GM21390 (cell line): ENCODE measurements around the gene HBG2.
A peak's percentile ranks its signal among the peaks of the same experiment; 100 is the strongest.

ENCODE experiments used
- ATAC-seq: cut with Tn5 transposase; IDR thresholded peaks from one replicate; pipeline ENCODE4 v1.9.1; 2021; ENCODE audit not compliant: unreplicated experiment

Gene HBG2

GRCh38 chr11:5231111-5231510 lies 23.5 kb downstream of the HBG2 start:
- ATAC-seq = no peak

- no peak for ATAC-seq
Observed at GRCh38 chr11:5230266-5230665, 24.3 kb downstream of the HBG2 start.

- ATAC-seq = no peak
Observed at GRCh38 chr11:5229796-5230195, 24.8 kb downstream of the HBG2 start.

DNA sequence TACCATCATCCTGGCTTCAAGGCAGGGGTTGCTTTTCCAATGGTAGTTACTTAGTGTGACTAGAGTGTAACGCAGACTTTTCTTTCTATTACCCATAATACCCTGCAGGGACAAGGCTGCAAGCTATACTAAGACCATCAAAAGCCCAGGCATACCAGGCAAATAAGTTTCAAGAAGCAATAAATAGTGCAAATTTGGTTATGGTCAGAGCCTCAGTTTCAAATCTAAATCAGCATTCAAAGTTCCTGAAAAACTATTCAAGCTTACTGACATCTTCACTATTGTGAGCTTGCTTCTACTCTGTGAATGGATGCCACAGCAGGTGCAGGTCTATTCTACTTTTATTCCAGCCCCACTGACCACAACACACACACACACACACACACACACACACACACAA lies 25.2 kb downstream of the HBG2 start:
- peak; percentile 38 for ATAC-seq

- ATAC-seq = no peak
Observed at GRCh38 chr11:5228124-5228523, 26.5 kb downstream of the HBG2 start.

GRCh38 chr11:5227681-5228080 lies 26.9 kb downstream of the HBG2 start:
- ATAC-seq = no peak

- no peak for ATAC-seq
Observed at GRCh38 chr11:5226732-5227310, 27.8 kb downstream of the HBG2 start, which contains the start of gene HBB. TSS of gene HBB (minus strand) at chr11:5227071. CDS start at chr11:5227021, 50 bp downstream.

- ATAC-seq = no peak
Observed at GRCh38 chr11:5225480-5225871, 29.1 kb downstream of the HBG2 start.

DNA sequence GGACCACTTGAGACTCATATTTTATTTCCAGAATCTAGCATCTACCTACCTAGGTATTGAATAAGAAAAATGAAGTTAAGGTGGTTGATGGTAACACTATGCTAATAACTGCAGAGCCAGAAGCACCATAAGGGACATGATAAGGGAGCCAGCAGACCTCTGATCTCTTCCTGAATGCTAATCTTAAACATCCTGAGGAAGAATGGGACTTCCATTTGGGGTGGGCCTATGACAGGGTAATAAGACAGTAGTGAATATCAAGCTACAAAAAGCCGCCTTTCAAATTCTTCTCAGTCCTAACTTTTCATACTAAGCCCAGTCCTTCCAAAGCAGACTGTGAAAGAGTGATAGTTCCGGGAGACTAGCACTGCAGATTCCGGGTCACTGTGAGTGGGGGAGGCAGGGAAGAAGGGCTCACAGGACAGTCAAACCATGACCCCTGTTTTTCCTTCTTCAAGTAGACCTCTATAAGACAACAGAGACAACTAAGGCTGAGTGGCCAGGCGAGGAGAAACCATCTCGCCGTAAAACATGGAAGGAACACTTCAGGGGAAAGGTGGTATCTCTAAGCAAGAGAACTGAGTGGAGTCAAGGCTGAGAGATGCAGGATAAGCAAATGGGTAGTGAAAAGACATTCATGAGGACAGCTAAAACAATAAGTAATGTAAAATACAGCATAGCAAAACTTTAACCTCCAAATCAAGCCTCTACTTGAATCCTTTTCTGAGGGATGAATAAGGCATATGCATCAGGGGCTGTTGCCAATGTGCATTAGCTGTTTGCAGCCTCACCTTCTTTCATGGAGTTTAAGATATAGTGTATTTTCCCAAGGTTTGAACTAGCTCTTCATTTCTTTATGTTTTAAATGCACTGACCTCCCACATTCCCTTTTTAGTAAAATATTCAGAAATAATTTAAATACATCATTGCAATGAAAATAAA lies 29.8 kb downstream of the HBG2 start:
- no peak for ATAC-seq

GRCh38 chr11:5223686-5224085 lies 30.9 kb downstream of the HBG2 start:
- ATAC-seq = no peak

- ATAC-seq = no peak
Observed at GRCh38 chr11:5223146-5223545, 31.4 kb downstream of the HBG2 start.

DNA sequence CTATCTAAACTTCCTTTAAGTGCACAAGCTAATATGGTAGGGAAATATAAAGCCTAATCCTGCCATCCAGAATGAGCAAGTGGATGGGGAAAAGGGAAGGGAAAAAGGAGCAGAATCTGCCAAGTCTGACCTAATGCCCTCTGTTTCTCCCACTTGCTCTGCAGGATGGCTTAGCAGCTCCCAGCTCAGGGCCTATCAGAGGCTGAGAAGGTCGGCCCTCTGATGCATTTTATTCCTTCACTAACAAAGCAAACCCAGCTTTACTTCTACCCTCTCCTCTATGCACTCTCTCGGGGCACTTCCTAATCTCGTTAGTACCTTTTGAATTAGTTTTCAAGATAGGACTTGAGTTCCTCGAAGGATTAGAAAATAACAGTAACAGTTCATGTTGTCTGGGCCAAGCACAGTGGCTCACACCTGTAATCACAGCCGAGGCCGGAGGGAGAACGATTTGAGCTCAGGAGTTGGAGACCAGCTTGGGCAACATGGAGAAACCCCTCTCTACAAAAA lies 44.1 kb downstream of the HBG2 start:
- ATAC-seq = no peak

- no peak for ATAC-seq
Observed at GRCh38 chr11:5204787-5205186, 49.8 kb downstream of the HBG2 start.

DNA sequence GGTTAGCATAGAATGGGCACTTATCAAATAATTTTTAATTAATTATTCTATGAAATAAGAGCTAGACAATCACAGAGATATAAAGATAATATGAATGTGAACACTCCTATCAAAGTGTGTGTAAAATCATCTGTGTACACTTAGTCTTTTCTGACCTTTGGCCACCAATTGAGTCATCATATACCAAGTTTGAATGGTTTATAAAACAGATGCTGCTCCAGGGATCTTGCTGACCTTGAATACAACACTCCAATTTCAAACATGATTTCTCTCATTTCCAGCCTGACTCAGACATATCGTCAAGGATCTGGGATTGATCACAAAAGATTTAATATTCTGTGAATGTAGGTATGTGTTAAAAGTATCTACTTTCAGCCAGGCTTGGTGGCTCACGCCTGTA lies 51.2 kb downstream of the HBG2 start:
- ATAC-seq = no peak
